ENCODE data around the gene MTARC1.

MTARC1 gene

DNA sequence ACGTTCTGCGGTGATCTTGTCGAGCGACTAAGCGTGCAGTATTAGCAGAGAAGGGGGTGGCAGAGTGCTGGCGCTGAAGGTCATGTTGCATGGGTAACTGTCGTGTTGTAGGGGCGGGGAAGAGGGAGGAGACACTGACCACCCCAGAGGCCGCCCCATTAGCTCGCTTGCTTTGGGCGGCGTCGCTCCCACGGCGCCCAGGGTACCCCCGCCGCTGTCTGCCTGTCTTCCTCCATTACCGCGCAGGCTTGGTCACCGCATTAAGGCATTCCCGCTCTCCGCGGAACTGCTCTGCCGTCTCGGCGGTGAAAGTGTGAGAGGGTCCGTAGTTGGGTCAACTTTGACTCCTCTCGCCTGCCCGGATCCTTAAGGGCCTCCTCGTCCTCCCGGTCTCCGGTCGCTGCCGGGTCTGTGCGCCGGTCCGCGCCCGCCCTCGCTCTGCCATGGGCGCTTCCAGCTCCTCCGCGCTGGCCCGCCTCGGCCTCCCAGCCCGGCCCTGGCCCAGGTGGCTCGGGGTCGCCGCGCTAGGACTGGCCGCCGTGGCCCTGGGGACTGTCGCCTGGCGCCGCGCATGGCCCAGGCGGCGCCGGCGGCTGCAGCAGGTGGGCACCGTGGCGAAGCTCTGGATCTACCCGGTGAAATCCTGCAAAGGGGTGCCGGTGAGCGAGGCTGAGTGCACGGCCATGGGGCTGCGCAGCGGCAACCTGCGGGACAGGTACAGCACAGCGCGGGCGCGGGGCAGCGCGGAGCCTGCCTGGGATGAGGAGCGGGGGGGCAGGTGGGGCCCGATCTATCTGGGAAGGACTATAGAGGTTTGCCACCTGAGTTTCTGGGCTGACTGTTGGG is 38.4 kb upstream of the MTARC1 start, which contains the start of gene MTARC2:
TSS of gene MTARC2 (plus strand) at position 234 of the 846 bp plus-strand sequence. CDS start at position 444, 210 bp downstream.
- TF ChIP-seq, protein P1, sequence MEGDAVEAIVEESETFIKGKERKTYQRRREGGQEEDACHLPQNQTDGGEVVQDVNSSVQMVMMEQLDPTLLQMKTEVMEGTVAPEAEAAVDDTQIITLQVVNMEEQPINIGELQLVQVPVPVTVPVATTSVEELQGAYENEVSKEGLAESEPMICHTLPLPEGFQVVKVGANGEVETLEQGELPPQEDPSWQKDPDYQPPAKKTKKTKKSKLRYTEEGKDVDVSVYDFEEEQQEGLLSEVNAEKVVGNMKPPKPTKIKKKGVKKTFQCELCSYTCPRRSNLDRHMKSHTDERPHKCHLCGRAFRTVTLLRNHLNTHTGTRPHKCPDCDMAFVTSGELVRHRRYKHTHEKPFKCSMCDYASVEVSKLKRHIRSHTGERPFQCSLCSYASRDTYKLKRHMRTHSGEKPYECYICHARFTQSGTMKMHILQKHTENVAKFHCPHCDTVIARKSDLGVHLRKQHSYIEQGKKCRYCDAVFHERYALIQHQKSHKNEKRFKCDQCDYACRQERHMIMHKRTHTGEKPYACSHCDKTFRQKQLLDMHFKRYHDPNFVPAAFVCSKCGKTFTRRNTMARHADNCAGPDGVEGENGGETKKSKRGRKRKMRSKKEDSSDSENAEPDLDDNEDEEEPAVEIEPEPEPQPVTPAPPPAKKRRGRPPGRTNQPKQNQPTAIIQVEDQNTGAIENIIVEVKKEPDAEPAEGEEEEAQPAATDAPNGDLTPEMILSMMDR (IDR thresholded peaks at IDR 0.05; ENCODE audit: insufficient read depth, missing control alignments), result no peak
- no peak for FAIRE-seq

DNA sequence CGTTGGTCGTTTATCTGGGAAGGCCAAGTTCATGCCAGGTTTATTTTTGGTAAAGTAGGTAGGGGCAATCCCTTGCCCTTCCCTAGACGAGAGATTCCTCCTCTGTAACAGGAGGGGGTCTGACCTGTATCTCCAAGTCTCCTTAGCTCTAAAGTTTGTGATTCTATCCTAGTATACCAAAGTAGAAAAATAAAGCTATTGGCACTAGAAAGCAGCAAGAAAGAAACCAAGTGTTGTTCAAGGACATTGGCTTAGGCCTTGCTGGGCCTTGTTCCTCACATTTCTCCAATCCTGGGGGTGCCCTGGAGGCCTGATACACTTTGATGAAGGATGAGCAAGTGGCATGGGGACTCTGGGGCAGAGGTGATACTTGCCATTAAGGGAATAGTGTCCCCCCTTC is 37.8 kb upstream of the MTARC1 start:
- no peak for FAIRE-seq
- no peak for DNase-seq (ENCODE audit: insufficient read length, low spot score)
- TF ChIP-seq, protein P1 (IDR thresholded peaks at IDR 0.05; ENCODE audit: insufficient read depth, missing control alignments), result no peak

More for the DNA sequence above, 38.4 kb upstream of the MTARC1 start, which contains the start of gene MTARC2:
- DNase-seq (ENCODE audit: insufficient read length, low spot score), result peak; percentile 37

GRCh38 chr1:220750131-220750515 is 36.6 kb upstream of the MTARC1 start:
- DNase-seq (ENCODE audit: insufficient read length, low spot score) (no peak), FAIRE-seq (no peak)
- TF ChIP-seq, protein P1 (IDR thresholded peaks at IDR 0.05; ENCODE audit: insufficient read depth, missing control alignments), result no peak

- FAIRE-seq, result no peak
Observed at GRCh38 chr1:220751111-220751510, 35.6 kb upstream of the MTARC1 start.

DNA sequence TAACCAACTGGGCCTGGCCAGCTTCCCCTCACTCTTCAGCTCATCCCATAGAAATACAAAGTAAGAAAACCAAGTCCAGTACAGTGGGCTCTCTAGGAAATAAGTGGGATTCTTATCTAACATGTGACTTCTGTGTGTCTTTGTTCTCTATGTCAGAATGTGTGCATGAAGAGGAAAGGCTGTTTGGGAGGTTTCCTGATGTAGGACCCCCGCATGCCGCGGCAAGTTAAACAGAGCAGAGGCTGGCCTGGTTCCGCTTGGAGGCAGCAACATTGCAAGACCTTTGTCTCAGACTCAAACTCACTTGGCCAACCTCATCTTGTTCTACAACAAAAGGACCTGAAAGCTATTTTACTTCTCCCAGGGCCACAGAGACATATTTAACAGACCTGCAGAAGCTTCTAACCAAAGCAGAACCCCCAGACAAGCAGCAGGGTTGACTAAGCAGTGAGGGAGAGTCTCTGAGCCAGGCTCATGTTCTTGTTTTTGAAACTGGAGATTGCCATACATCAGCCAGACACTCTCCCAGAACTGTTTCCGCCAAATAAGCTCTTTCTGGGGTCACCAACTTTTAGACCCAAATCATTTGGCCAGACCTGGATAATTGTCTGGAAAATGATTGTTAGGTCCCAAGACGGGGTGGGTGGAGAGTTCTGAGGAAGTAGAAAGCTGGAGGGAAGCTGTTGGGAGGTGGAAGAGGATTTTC is 32.3 kb upstream of the MTARC1 start:
- FAIRE-seq (no peak), DNase-seq (ENCODE audit: insufficient read length, low spot score) (no peak)
- TF ChIP-seq, protein P1 (IDR thresholded peaks at IDR 0.05; ENCODE audit: insufficient read depth, missing control alignments), result no peak

More at GRCh38 chr1:220751111-220751510, 35.6 kb upstream of the MTARC1 start:
- TF ChIP-seq, protein P1 (IDR thresholded peaks at IDR 0.05; ENCODE audit: insufficient read depth, missing control alignments), result no peak
- no peak for DNase-seq (ENCODE audit: insufficient read length, low spot score)

GRCh38 chr1:220754918-220755295 is 31.8 kb upstream of the MTARC1 start:
- TF ChIP-seq, protein P1 (IDR thresholded peaks at IDR 0.05; ENCODE audit: insufficient read depth, missing control alignments), result no peak
- no peak for FAIRE-seq

More at GRCh38 chr1:220754918-220755295, 31.8 kb upstream of the MTARC1 start:
- no peak for DNase-seq (ENCODE audit: insufficient read length, low spot score)

Measured in D721Med (cell line).